Activated T-cell treated with anti-CD3 and anti-CD28 coated beads, Interleukin-2, amount 50 U/mL, for 1 hour (primary cell): ENCODE results near the gene ATRNL1.
"Not testable (repeated sequence)": the region's sequence is repeated elsewhere in the genome, so short reads cannot be mapped to it uniquely, and the experiment has no call there.

Source experiments
- DNase-seq: peaks from one replicate; pipeline ENCODE4 v3.0.0-alpha.2; 2020

Gene ATRNL1

GRCh38 chr10:115772606-115773005, 679.4 kb downstream of the ATRNL1 start:
- DNase-seq = no peak

GRCh38 chr10:115773832-115774231, 680.7 kb downstream of the ATRNL1 start:
- DNase-seq = no peak

DNA sequence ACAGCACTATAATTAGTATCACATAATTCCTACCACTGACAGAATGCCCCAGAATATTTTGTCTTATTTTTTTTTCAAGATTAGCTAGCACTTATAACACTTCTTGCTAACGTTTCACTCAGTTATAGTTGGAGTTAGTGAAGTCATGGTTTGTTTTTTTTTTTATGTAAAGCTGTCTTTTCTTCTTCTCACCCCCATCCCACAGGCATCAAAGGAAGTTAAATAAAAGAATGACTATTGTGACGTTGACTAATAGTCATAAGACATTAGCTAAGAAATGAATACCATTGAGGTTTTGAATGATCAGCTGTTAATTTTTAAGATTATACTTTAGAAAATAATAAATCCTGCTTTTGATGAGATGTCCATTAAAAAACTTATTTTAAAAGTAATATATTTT, 681.6 kb downstream of the ATRNL1 start:
- no peak for DNase-seq

DNA sequence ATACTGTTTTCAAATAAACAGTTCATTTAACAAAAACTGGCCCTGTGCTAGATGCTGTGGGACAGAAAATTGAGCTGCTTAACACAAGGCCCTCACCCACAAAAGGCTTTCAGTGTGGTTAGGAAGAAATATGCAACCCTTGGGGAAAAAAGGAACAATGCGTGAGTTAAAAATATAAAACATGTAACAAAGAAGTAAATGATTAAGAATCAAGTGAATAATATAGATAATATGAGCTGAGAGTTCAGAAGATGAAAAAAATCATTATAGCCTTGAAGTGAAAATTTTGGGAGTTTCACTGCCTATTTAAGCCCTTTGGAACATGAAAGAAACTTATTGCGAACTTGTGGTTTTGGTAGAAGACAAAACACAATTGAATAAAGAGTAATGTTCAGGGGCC, 684.5 kb downstream of the ATRNL1 start:
- no peak for DNase-seq

DNA sequence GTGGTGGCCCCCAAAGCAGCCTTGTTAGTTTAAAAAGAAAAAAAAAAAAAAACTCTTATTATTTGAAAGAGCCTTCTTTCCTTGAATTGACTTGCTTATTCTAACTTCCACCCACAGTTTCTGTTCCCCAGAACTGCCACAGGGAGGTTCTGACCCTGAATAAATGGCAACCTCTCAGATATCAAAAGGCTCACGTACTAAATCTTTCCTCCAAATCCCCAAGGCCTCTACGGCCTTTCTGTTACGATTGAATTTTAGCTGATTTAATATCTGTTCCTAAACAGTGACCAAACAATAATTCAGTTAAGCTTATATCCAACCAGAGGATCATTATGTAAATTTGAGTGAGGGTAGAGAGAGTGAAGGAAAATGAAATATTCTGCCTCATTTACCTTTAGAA, 697.1 kb downstream of the ATRNL1 start:
- no peak for DNase-seq

GRCh38 chr10:115795964-115796363, 702.8 kb downstream of the ATRNL1 start:
- DNase-seq = no peak

- DNase-seq = no peak
Observed at GRCh38 chr10:115801457-115801856, 708.3 kb downstream of the ATRNL1 start.

DNA sequence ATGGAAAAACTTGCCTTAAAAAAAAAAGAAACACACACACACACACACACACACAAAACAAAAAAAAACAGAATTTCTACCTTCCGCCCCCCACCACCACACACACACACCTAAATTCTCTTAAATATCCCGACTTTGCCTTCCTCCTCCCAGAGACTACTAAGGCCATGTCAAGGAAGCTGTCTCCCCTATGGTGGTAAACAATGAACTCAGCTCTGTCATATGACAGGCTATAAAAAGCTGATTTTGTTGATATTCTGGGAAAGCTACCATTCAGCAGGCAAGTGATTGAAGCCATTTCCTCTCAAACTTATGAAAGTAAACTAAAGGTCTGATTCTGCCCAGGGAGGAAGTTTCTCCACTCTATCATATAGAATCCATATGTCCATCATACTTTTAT, 708.8 kb downstream of the ATRNL1 start:
- DNase-seq = no peak

GRCh38 chr10:115802911-115803310, 709.7 kb downstream of the ATRNL1 start:
- DNase-seq = no peak

DNA sequence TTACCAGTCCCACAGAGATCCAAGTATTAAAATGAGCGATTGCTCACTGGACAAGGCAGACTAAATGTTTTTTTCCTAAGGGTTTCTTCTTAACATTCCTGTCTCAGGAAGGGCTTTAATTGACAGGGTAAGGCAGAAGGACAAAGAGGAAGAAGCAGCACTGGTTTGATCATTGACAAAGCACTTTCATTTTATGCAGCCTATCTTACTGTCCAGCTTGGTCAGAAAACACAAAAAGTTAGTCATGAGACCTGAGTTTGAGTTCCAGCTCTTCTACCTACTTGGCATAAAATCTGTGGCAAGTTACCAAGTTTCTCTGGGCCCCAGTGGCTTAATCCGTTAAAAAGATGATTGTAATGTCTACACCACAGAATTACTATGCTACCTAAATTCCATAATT, 721.4 kb downstream of the ATRNL1 start:
- DNase-seq = no peak

DNA sequence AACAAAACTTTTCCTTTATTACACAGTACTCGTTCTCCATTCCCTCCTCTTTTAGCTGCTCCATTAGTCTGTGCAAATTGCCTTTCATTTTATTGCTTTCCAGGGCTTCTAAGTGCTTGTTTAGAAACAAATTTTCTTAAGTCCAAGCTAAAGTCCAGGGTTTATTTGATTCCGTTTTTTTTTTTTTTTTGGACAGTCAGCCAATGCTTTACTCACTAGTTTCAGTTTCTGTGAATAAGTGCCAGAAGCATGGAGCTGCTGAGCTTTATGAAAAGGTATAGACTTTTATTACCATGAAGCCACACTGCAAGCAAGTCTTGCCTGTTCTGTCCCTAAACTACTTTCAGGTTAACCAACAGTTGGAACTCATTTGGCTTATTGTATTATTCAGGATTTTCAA, 724.8 kb downstream of the ATRNL1 start:
- no peak for DNase-seq

DNA sequence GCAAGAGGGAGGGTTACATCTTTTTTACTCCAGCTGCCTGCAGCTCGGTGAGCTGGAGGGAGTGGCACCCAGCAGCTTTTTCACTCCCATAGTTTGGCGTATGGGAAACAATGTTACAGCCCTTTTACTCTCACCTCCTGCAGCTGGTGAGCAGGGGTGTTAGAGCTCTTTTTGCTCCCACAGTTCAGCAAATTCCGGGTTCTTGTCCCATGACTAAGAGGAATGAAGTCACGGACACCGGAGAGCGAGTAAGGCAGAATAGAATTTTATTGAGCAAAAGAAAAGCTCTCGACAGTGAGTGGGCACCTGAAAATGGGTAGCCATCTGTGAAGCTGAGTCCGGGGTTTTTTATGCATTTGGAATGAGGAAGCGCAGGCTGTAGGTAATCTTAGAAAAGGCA, 733.2 kb downstream of the ATRNL1 start:
- DNase-seq = no peak

DNA sequence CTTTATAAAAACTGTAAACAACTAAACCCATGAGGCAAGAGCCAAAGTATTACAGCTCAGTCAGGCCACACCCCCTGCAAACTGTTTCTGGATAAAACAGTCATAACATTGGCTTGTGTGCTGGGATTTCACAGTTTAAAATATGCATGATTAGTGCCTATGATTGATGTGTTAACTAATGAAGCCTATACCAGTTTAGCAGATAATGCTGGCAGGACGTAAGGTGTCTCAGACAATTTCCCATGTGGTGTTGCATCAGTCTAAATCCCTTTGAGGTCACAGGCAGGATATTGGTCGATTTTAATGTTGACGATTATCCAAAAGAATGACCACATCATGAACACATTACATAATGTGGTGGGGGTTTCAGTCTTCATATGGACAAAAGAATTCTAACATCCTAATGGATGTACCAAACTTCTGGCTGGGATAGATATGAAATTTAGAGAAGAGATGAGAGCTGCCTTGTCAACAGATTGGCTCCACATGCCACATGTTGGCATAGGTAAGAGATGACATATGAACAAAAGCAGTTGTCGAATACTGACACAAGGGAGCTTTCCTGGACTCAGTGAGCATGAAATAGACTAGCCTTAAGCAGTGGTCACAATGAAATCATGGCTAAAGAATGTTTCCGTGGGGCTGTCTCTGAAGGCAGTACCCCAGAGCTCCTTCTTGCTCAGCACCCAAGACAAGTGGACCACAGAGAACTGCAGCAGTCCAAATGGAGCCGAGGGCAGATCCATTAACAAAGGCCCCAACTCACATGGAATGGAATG, 734.3 kb downstream of the ATRNL1 start:
- no peak for DNase-seq

DNA sequence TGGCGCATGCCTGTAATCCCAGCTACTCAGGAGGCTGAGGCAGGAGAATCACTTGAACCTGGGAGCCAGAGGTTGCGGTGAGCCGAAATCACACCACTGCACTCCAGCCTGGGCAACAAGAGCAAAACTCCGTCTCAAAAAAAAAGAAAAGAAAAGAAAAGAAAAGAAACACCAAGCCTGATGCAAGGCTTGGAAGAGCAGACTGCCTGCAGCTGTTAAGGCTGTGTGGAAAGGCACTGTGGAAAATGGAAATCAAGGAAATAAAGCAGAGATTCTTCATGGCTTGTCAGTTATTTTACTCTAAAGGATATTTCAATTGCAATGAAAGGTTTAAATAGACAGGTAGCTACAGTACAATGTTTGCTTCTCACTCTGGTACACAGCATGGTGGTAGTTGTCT, 735.0 kb downstream of the ATRNL1 start:
- not testable (repeated sequence) for DNase-seq

DNA sequence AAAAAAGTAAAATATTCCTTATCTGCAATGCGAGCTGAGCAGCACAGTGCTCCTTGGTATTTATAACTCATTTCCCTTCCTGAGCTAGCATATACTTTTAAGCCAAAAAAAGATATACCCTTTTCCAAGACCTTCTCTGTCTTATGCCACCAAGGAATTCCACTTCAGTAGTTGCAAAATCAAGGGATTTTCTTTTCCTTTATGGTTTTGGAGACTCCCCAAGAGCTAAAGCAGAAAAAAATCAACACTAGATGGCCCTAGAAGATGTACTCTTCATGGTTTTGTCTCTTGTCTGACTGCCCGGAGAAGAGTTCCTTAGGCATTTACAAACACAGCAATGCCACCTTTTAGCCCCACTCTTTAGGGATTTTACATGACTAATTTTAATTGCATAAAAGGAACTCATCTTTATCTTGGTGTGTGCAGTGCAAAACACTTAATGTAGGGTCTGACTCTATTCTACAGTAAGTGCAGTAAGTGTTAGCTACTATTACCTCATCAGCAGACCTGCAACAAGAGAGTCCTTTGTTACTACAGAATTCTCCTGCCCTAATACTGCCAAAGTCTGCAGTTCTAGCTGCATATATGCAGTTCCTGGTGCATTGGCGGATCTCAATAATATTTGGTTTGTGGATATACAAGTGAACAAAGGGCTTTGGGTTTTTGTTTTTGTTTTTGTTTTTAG, 736.5 kb downstream of the ATRNL1 start:
- no peak for DNase-seq

GRCh38 chr10:115830265-115830970, 737.3 kb downstream of the ATRNL1 start:
- DNase-seq = no peak

- no peak for DNase-seq
Observed at GRCh38 chr10:115831016-115831415, 737.9 kb downstream of the ATRNL1 start.

DNA sequence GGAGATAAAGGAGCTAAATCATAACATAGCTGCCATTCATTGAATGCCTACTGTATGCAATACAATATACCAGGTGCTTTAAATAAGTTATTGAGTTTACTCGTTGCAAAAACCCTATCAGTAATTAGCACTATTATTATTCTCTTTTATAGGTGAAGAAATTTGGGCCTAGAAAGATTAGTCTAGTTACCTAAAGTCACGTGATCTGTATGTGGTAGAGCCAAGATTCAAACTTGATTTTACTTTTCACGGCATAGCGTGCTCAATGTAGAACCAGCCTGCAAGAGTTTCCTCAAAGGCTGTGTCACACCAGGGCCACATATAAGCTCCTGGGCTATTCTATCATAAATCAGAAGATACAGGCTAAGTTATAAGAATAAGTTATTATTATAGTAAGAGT, 740.0 kb downstream of the ATRNL1 start:
- no peak for DNase-seq

GRCh38 chr10:115844591-115844990, 751.4 kb downstream of the ATRNL1 start:
- no peak for DNase-seq

GRCh38 chr10:115845921-115846320, 752.8 kb downstream of the ATRNL1 start:
- DNase-seq = no peak

- no peak for DNase-seq
Observed at GRCh38 chr10:115846528-115846927, 753.4 kb downstream of the ATRNL1 start.

- DNase-seq = no peak
Observed at GRCh38 chr10:115849197-115849596, 756.0 kb downstream of the ATRNL1 start.

GRCh38 chr10:115850666-115851065, 757.5 kb downstream of the ATRNL1 start:
- DNase-seq = no peak

GRCh38 chr10:115851695-115852094, 758.5 kb downstream of the ATRNL1 start:
- no peak for DNase-seq
